Neural crest cell (in vitro differentiated cells): ENCODE data around the gene TMEM18. TPM values are rescaled to one million over a fixed set of nuclear protein-coding genes. Genes with fewer than 3 reads are reported as not detected.

Source experiments
- DNase-seq: peaks from one replicate; pipeline ENCODE4 v3.0.0; 2021; ENCODE audit warnings: low read depth, mixed read lengths, low spot score
- H3K27ac Mint-ChIP-seq: one replicate; pipeline ENCODE4 v1.8.0; 2021; ENCODE audit warnings: mild to moderate bottlenecking, mixed read lengths; ENCODE audit not compliant: unreplicated experiment
- H3K27me3 Mint-ChIP-seq: 2 replicates; pipeline ENCODE4 v1.8.0; 2021; ENCODE audit warnings: low read depth, mild to moderate bottlenecking, mixed read lengths
- H3K36me3 Mint-ChIP-seq: 2 replicates; pipeline ENCODE4 v1.8.0; 2021; ENCODE audit warnings: low read depth, mild to moderate bottlenecking, mixed read lengths
- H3K4me1 Mint-ChIP-seq: 2 replicates; pipeline ENCODE4 v1.8.0; 2021; ENCODE audit warnings: mixed read lengths
- H3K4me3 Mint-ChIP-seq: one replicate; pipeline ENCODE4 v1.8.0; 2021; ENCODE audit warnings: mild to moderate bottlenecking, mixed read lengths
- H3K9me3 Mint-ChIP-seq: 2 replicates; pipeline ENCODE4 v1.8.0; 2021; ENCODE audit warnings: mixed read lengths
- total RNA-seq: library from RNA; stranded (reverse); gene quantifications from 2 replicates; pipeline ENCODE4 v1.2.1, GENCODE V29; 2021
- TF ChIP-seq, protein P1 (sequence below): fragments of 200-600 bp; sonication (generic); conservative IDR thresholded peaks from 2 replicates; pipeline ENCODE4 v1.5.0; 2021; ENCODE audit warnings: antibody characterized with exemption, mild to moderate bottlenecking

TMEM18 gene
- total RNA-seq, 1 donor from 2014 or later, result 27.7 TPM

DNA sequence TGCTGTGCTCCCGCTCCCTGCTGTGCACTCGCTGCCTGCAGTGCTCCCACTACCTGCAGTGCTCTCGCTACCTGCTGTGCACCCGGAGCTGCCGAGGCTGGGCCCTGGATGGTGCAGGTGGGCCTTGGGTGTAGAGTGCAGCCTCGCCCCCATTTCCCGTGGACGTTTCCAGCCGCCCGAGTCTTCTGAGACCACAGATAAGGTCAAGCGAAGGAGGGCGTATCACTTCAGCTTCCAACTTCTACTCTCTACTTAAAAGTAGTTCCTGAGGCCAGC is 15.9 kb downstream of the TMEM18 start:
- H3K27ac Mint-ChIP-seq, result no peak overlapping the region
- DNase-seq, result no peak
- peaks cover 29% of the 10 kb centered on the region for H3K36me3 Mint-ChIP-seq
- peaks cover 6% of the 10 kb centered on the region for H3K4me1 Mint-ChIP-seq
- no peak overlapping the region for H3K4me3 Mint-ChIP-seq
- peaks cover 9% of the 10 kb centered on the region for H3K9me3 Mint-ChIP-seq
- TF ChIP-seq, protein P1, sequence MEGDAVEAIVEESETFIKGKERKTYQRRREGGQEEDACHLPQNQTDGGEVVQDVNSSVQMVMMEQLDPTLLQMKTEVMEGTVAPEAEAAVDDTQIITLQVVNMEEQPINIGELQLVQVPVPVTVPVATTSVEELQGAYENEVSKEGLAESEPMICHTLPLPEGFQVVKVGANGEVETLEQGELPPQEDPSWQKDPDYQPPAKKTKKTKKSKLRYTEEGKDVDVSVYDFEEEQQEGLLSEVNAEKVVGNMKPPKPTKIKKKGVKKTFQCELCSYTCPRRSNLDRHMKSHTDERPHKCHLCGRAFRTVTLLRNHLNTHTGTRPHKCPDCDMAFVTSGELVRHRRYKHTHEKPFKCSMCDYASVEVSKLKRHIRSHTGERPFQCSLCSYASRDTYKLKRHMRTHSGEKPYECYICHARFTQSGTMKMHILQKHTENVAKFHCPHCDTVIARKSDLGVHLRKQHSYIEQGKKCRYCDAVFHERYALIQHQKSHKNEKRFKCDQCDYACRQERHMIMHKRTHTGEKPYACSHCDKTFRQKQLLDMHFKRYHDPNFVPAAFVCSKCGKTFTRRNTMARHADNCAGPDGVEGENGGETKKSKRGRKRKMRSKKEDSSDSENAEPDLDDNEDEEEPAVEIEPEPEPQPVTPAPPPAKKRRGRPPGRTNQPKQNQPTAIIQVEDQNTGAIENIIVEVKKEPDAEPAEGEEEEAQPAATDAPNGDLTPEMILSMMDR, result no peak
- peaks cover 17% of the 10 kb centered on the region for H3K27me3 Mint-ChIP-seq

DNA sequence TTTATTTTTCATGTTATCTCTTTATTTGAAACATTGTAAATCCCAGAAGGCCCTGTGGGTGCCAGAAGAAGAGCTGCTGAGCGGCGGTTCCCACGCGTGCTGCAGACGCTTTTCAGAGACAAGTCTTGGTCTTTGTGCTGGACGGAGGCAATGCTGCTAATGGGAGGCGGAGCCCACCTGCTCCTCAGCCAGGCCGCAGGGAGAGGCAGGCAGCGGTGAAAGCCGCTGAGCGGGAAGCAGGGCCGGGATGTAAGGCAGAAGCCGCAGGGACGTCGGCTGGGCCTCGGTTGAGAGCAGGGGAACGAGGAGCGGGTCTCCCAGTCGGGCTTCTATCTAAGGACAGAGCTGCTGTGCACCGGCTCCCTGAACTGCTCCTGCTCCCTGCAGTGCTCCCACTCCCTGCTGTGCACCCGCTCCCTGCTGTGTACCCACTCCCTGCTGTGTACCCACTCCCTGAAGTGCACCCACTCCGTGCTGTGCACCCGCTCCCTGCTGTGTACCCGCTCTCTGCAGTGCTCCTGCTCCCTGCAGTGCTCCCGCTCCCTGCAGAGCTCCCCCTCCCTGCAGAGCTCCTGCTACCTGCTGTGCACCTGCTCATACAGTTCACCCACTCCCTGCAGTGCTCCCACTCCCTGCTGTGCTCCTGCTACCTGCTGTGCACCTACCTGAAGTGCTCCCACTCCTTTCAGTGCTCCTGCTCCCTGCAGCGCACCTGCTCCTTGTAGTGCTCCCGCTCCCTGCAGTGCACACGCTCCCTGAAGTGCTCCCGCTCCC is 16.4 kb downstream of the TMEM18 start:
- TF ChIP-seq, protein P1, result no peak
- H3K4me3 Mint-ChIP-seq, result no peak overlapping the region
- peaks cover 9% of the 10 kb centered on the region for H3K9me3 Mint-ChIP-seq
- H3K27me3 Mint-ChIP-seq, result peaks cover 17% of the 10 kb centered on the region
- no peak overlapping the region for H3K27ac Mint-ChIP-seq
- H3K36me3 Mint-ChIP-seq, result peaks cover 24% of the 10 kb centered on the region
- H3K4me1 Mint-ChIP-seq, result peaks cover 6% of the 10 kb centered on the region
- no peak for DNase-seq

DNA sequence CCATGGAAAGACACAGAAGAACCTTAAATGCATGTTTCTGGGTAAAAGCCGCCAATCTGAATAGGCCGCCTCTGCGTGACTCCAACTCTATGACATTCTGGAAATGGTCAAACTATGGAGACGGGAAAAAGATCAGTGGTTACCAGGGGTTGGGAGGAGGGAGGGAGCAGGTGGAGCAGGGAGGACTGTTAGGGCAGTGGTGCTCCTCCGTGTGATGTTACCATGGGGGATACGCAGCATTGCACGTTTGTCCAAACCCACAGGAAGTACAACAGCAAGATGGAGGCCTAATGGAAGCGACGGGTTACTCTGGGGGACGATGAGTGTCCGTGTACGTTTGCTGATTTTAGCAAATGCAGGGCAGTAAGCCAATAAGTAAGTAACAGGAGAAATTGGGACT is 17.2 kb downstream of the TMEM18 start:
- H3K4me3 Mint-ChIP-seq, result no peak overlapping the region
- peaks cover 2% of the 10 kb centered on the region for H3K9me3 Mint-ChIP-seq
- H3K36me3 Mint-ChIP-seq, result peaks cover 16% of the 10 kb centered on the region
- H3K27ac Mint-ChIP-seq, result no peak overlapping the region
- TF ChIP-seq, protein P1, result no peak
- peaks cover 17% of the 10 kb centered on the region for H3K27me3 Mint-ChIP-seq
- DNase-seq, result no peak
- H3K4me1 Mint-ChIP-seq, result peaks cover 6% of the 10 kb centered on the region

DNA sequence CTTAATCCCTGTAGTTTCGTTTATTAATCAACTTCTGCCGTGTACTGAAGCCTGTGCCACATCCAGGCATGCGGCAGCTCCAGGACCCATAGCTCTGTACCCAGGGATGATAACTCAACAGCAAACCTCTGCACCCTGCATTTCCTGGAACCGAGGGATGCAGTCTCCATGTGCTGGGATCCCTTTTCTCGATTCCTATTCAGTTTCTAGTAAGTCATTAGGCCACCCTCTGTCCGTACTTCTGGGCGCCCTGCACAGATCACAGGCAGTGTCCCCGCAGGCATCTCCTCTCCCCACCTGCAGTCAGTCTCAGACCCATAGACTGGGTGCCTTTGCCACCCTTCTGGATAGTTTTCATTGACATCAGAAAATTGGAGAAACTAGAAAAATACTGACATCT is 18.8 kb downstream of the TMEM18 start:
- TF ChIP-seq, protein P1, result no peak
- H3K27me3 Mint-ChIP-seq, result peaks cover 17% of the 10 kb centered on the region
- peak overlapping the region; percentile 43 for H3K27ac Mint-ChIP-seq
- H3K36me3 Mint-ChIP-seq, result peaks cover 4% of the 10 kb centered on the region
- DNase-seq, result no peak
- H3K4me3 Mint-ChIP-seq, result no peak overlapping the region
- H3K9me3 Mint-ChIP-seq, result no peaks in the 10 kb centered on the region
- H3K4me1 Mint-ChIP-seq, result peaks cover 6% of the 10 kb centered on the region

DNA sequence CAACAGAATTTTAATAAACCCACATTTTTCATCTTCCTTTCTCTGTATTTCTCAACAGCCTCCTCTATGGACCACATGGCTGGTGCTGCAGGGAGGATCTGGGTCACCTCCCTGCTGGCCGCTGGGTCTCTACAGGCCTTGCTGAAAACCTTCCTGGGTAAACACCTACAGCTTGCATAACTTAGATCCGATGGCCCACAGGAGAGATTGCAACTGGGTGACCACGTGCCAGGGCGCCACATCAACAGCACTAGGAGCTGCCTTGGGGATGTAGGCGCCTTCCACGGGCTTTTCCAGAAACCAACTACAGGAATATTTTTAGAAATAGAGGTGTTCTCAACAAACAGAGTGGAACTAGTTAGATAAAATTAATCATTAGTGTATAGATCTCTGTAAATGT is 19.4 kb downstream of the TMEM18 start:
- peaks cover 3% of the 10 kb centered on the region for H3K36me3 Mint-ChIP-seq
- H3K9me3 Mint-ChIP-seq, result no peaks in the 10 kb centered on the region
- no peak overlapping the region for H3K27ac Mint-ChIP-seq
- H3K4me1 Mint-ChIP-seq, result peaks cover 3% of the 10 kb centered on the region
- TF ChIP-seq, protein P1, result no peak
- H3K27me3 Mint-ChIP-seq, result peaks cover 17% of the 10 kb centered on the region
- H3K4me3 Mint-ChIP-seq, result no peak overlapping the region
- DNase-seq, result no peak
